H1 (cell line): Measurements from ENCODE around the gene LRP5. TPM values are rescaled to one million over a fixed set of nuclear protein-coding genes. Genes with fewer than 3 reads are reported as not detected.

Experiments used
- CTCF ChIA-PET: fragments of 300-600 bp; sonication (Branson Sonifier 250); formaldehyde crosslinking; loops from one replicate; lab custom pipeline; 2021; ENCODE audit not compliant: partially characterized antibody; lab: Charles Lee
- POLR2A ChIA-PET: fragments of 300-600 bp; sonication (Branson Sonifier 250); formaldehyde crosslinking; loops from one replicate; lab custom pipeline; 2021; ENCODE audit warnings: inconsistent platforms; ENCODE audit not compliant: partially characterized antibody; lab: Charles Lee
- DNase-seq, 2 experiments: peaks; one replicate each; pipeline versions ENCODE4 v3.0.0 to v3.0.0-alpha.2; 2010 to 2022; ENCODE audit warnings: low spot score in 2 of 2, low read depth in 1 of 2, mixed read lengths in 1 of 2
- FAIRE-seq: peaks from 2 replicates; lab custom pipeline; 2011; peaks lifted over from hg19 to GRCh38; lab: Jason Lieb, UNC
- H2AFZ ChIP-seq: 2 replicates; pipeline ENCODE4 v1.8.1; 2012; ENCODE audit warnings: low read length, inconsistent platforms
- H2AK5ac ChIP-seq: 2 replicates; pipeline ENCODE4 v1.6.1; 2013; ENCODE audit warnings: low read depth, low read length
- H2BK120ac ChIP-seq: replicated peaks from 2 replicates; pipeline ENCODE3; 2013; ENCODE audit warnings: low read depth, low read length, inconsistent platforms
- H2BK12ac ChIP-seq: 2 replicates; pipeline ENCODE4 v1.6.1; 2013; ENCODE audit warnings: low read depth, low read length
- H2BK15ac ChIP-seq: 2 replicates; pipeline ENCODE4 v1.6.1; 2013; ENCODE audit warnings: low read length
- H2BK20ac ChIP-seq: 2 replicates; pipeline ENCODE4 v1.6.1; 2013; ENCODE audit warnings: low read length
- H2BK5ac ChIP-seq: 2 replicates; pipeline ENCODE4 v1.6.1; 2013; ENCODE audit warnings: low read depth, low read length
- H3K14ac ChIP-seq: 2 replicates; pipeline ENCODE4 v1.6.1; 2013; ENCODE audit warnings: inconsistent platforms; ENCODE audit not compliant: insufficient read length
- H3K18ac ChIP-seq: 2 replicates; pipeline ENCODE4 v1.6.1; 2013; ENCODE audit warnings: low read length; ENCODE audit errors: extremely low read depth
- H3K23ac ChIP-seq: 2 replicates; pipeline ENCODE4 v1.6.1; 2013; ENCODE audit warnings: inconsistent platforms; ENCODE audit not compliant: insufficient read length
- H3K23me2 ChIP-seq: 2 replicates; pipeline ENCODE4 v1.6.1; 2013; ENCODE audit warnings: low read depth, low read length
- H3K27ac ChIP-seq: 2 replicates; pipeline ENCODE4 v1.6.1; 2011; ENCODE audit warnings: low read depth, low read length, inconsistent platforms
- H3K27me3 ChIP-seq, 4 experiments: replicated peaks in 1 of 4; 1 replicate in 1 of 4; 2 replicates in 3 of 4; pipeline versions ENCODE4 v1.6.1 to v1.8.1; 2011 to 2013; ENCODE audit warnings: low read length in 3 of 4, mild to moderate bottlenecking in 3 of 4, inconsistent platforms in 2 of 4, mixed read lengths in 2 of 4, moderate library complexity in 1 of 4; ENCODE audit not compliant: control insufficient read depth in 3 of 4, insufficient read depth in 3 of 4; ENCODE audit errors: extremely low read depth in 1 of 4
- H3K36me3 ChIP-seq, 4 experiments: 2 replicates each; pipeline versions ENCODE4 v1.6.1 to v1.8.1; 2011 to 2013; ENCODE audit warnings: mild to moderate bottlenecking in 4 of 4, low read length in 3 of 4, moderate library complexity in 2 of 4, control low read depth in 1 of 4, inconsistent platforms in 1 of 4; ENCODE audit not compliant: insufficient read depth in 4 of 4, control insufficient read depth in 2 of 4
- H3K4ac ChIP-seq: replicated peaks from 2 replicates; pipeline ENCODE3; 2013; ENCODE audit warnings: low read length, low read depth, mixed read lengths, inconsistent platforms; ENCODE audit not compliant: insufficient read length
- H3K4me1 ChIP-seq, 4 experiments: replicated peaks in 1 of 4; 1 replicate in 1 of 4; 2 replicates in 3 of 4; pipeline versions ENCODE4 v1.6.1 to v1.8.1; 2011 to 2013; ENCODE audit warnings: low read length in 3 of 4, inconsistent platforms in 2 of 4, mixed read lengths in 1 of 4; ENCODE audit not compliant: insufficient read depth in 4 of 4, control insufficient read depth in 3 of 4
- H3K4me2 ChIP-seq, 2 experiments: 2 replicates each; pipeline versions ENCODE4 v1.6.1 to v1.8.1; 2011 to 2013; ENCODE audit warnings: low read depth in 2 of 2, low read length in 2 of 2, control low read depth in 1 of 2, inconsistent platforms in 1 of 2, mild to moderate bottlenecking in 1 of 2; ENCODE audit not compliant: insufficient read depth in 1 of 2
- H3K4me3 ChIP-seq, 4 experiments: fragments of 200-600, 300-600 bp in 1 of 4; sonication (generic), shearing (Covaris generic), sonication (Bioruptor Twin) in 1 of 4; 2 replicates each; pipeline versions ENCODE4 v1.5.1 to v1.8.1; 2011 to 2016; ENCODE audit warnings: low read length in 4 of 4, low read depth in 3 of 4, control low read depth in 2 of 4, inconsistent platforms in 2 of 4, mild to moderate bottlenecking in 2 of 4, mixed read lengths in 1 of 4, moderate library complexity in 1 of 4; ENCODE audit not compliant: insufficient read depth in 2 of 4; ENCODE audit errors: extremely low read depth in 1 of 4
- H3K56ac ChIP-seq: replicated peaks from 2 replicates; pipeline ENCODE3; 2013; ENCODE audit warnings: low read depth, mild to moderate bottlenecking, mixed read lengths, low read length, inconsistent platforms; ENCODE audit not compliant: insufficient read length
- H3K79me1 ChIP-seq: 2 replicates; pipeline ENCODE4 v1.6.1; 2013; ENCODE audit warnings: low read depth, low read length, control low read depth
- H3K79me2 ChIP-seq, 2 experiments: 2 replicates each; pipeline versions ENCODE4 v1.6.1 to v1.8.1; 2012 to 2013; ENCODE audit warnings: low read length in 2 of 2, mild to moderate bottlenecking in 2 of 2, inconsistent platforms in 1 of 2; ENCODE audit not compliant: insufficient read depth in 2 of 2, control insufficient read depth in 1 of 2
- H3K9ac ChIP-seq, 4 experiments: replicated peaks in 1 of 4; 1 replicate in 1 of 4; 2 replicates in 3 of 4; pipeline versions ENCODE4 v1.6.1 to v1.8.1; 2011 to 2013; ENCODE audit warnings: low read depth in 3 of 4, low read length in 3 of 4, control low read depth in 2 of 4, mild to moderate bottlenecking in 2 of 4, moderate library complexity in 2 of 4, inconsistent platforms in 1 of 4; ENCODE audit errors: extremely low read depth in 1 of 4
- H3K9me3 ChIP-seq, 2 experiments: 2 replicates each; pipeline versions ENCODE4 v1.6.1 to v1.8.1; 2012 to 2013; ENCODE audit warnings: mild to moderate bottlenecking in 2 of 2, moderate library complexity in 2 of 2, control low read depth in 1 of 2, inconsistent platforms in 1 of 2, low read depth in 1 of 2, low read length in 1 of 2, mixed read lengths in 1 of 2; ENCODE audit not compliant: insufficient read depth in 2 of 2
- H4K20me1 ChIP-seq, 2 experiments: replicated peaks in 1 of 2; 2 replicates each; pipeline versions ENCODE3 to v1.8.1; 2011 to 2013; ENCODE audit warnings: inconsistent platforms in 2 of 2, low read length in 2 of 2, mild to moderate bottlenecking in 1 of 2; ENCODE audit not compliant: insufficient read depth in 2 of 2, control insufficient read depth in 1 of 2
- H4K5ac ChIP-seq: 2 replicates; pipeline ENCODE4 v1.6.1; 2013; ENCODE audit warnings: low read length, low read depth, mixed read lengths, inconsistent platforms; ENCODE audit not compliant: insufficient read length
- H4K8ac ChIP-seq: 2 replicates; pipeline ENCODE4 v1.8.0; 2013; ENCODE audit warnings: mild to moderate bottlenecking, moderate library complexity, low read length, inconsistent platforms; ENCODE audit not compliant: insufficient read depth; ENCODE audit errors: extremely low read depth
- H4K91ac ChIP-seq: replicated peaks from 2 replicates; pipeline ENCODE3; 2013; ENCODE audit warnings: low read length, mixed read lengths, inconsistent platforms; ENCODE audit not compliant: insufficient read length
- TEAD4 ChIP-seq: IDR thresholded peaks from 2 replicates; pipeline ENCODE4 v1.6.1; 2012; ENCODE audit warnings: low read depth, low read length, inconsistent platforms, mixed read lengths
- WGBS, 2 experiments: shearing (Covaris generic) in 1 of 2; methylation state at CpG; one replicate each; pipeline versions ENCODE4 v1.1.6 to v1.1.7; 2013 to 2015; ENCODE audit warnings: low lambda C conversion rate in 2 of 2, mixed read lengths in 2 of 2, inconsistent platforms in 1 of 2, low coverage in 1 of 2, missing lambda C conversion rate in 1 of 2; ENCODE audit not compliant: insufficient replicate concordance in 2 of 2, insufficient coverage in 1 of 2, insufficient read length in 1 of 2; ENCODE audit errors: extremely low coverage in 1 of 2, missing lambda C conversion rate in 1 of 2; 5-methylcytosine and 5-hydroxymethylcytosine counted together
- polyA plus RNA-seq, 7 experiments: library from polyadenylated mRNA; depleted of rRNA in 3 of 7; stranded (reverse) in 5 of 7; unstranded in 2 of 7; fragments of >200 nt in 5 of 7; fragments of 200-250 nt in 2 of 7; gene quantifications; 1 replicate in 5 of 7; 2 replicates in 1 of 7; 4 replicates in 1 of 7; pipeline versions ENCODE4 v1.2.1 to v1.2.3, GENCODE V29; 2011 to 2013; ENCODE audit warnings: missing spikeins in 2 of 7, mixed read lengths in 2 of 7
- total RNA-seq: library from RNA; stranded (reverse); fragmentation: NEBNext Ultra II Directional; extraction: Animal tissue kit (Norgen Biotek cat#: 25700); gene quantifications from 2 replicates; pipeline ENCODE4 v1.2.1, GENCODE V29; 2021

LRP5 gene
- total and polyA plus RNA-seq, 2 of the 8 experiments (the other 6 are each of a cell fraction or from before 2014, with no cell fraction given), result 19.0 to 38.9 TPM

DNA sequence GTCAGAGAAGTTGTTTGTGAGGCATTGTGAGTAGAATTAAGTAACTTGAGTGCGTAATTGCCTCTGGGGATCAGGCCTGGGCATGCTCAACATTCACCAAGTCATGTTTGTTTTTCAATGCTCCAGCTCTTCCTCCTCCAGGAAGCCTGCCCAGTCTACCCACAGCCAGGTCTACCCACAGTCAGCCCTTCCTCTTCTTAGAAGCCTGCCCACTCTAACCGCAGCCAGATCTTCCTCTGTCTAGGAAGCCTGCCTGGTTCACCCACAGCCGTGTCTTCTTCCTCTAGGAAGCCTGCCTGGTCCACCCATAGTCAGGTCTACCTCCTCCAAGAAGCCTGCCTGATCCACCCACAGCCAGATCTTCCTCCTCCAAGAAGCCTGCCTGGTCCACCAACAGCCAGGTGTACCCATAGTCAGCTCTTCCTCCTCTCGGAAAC, 25.0 kb downstream of the LRP5 start:
- Histone ChIP-seq H3K9me3 (no peaks in the 10 kb centered on the region), H4K5ac (no peak overlapping the region), H2AK5ac (peak overlapping the region; percentile 46; the same call in 1 of the 2 replicates), H4K20me1 (peaks cover 0 to 3% of the 10 kb centered on the region in 2 experiments), H3K4me3 (no peak overlapping the region), H3K36me3 (no peaks in the 10 kb centered on the region), H2AFZ (no peak overlapping the region), H3K4ac (no peak overlapping the region), H4K91ac (no peak overlapping the region), H2BK15ac (0 out of 2 replicates have a peak overlapping the region, but pooled peaks have one; percentile 3), H3K23ac (no peak overlapping the region), H2BK120ac (peak overlapping the region; percentile 38), H4K8ac (no peak overlapping the region; the same call in 1 of the 2 replicates), H2BK12ac (peak overlapping the region; percentile 35; the same call in 1 of the 2 replicates), H2BK20ac (no peak overlapping the region), H2BK5ac (peak overlapping the region; percentile 66), H3K23me2 (no peaks in the 10 kb centered on the region), H3K79me1 (peaks cover 14% of the 10 kb centered on the region), H3K18ac (no peak overlapping the region), H3K79me2 (peaks cover 4 to 58% of the 10 kb centered on the region in 2 experiments; a peak in 3 of 4 replicates), H3K4me2 (no peak overlapping the region), H3K14ac (no peak overlapping the region), H3K9ac (no peak overlapping the region), H3K27me3 (no peaks in the 10 kb centered on the region), H3K56ac (no peak overlapping the region), H3K27ac (no peak overlapping the region), H3K4me1 (peaks cover 6 to 19% (median 15%) of the 10 kb centered on the region in 4 experiments)
- WGBS, 2 experiments, result 94% methylated on average over 4 of the region's 4 CpGs; no CpG with 5 or more reads in 1 of the 2 experiments
- no peak for TF ChIP-seq TEAD4
- DNase-seq (no peak), FAIRE-seq (no peak)
- ChIA-PET CTCF (interaction anchor here (0.7 to 4.7 kb wide), 7 partner anchors 8 to 50 kb away, joined by 3 to 26 read pairs (median 3); no protein-coding TSS in a partner anchor), POLR2A (interaction anchor here (1.2 kb wide), 1 partner anchor 9 kb away, joined by 3 read pairs; no protein-coding TSS in a partner anchor)
